GM21619 (cell line): Measurements from ENCODE around the gene HOXA4.

Experiments
- ATAC-seq: cut with Tn5 transposase; IDR thresholded peaks from one replicate; pipeline ENCODE4 v1.9.1; 2021; ENCODE audit not compliant: unreplicated experiment

HOXA4 gene

DNA sequence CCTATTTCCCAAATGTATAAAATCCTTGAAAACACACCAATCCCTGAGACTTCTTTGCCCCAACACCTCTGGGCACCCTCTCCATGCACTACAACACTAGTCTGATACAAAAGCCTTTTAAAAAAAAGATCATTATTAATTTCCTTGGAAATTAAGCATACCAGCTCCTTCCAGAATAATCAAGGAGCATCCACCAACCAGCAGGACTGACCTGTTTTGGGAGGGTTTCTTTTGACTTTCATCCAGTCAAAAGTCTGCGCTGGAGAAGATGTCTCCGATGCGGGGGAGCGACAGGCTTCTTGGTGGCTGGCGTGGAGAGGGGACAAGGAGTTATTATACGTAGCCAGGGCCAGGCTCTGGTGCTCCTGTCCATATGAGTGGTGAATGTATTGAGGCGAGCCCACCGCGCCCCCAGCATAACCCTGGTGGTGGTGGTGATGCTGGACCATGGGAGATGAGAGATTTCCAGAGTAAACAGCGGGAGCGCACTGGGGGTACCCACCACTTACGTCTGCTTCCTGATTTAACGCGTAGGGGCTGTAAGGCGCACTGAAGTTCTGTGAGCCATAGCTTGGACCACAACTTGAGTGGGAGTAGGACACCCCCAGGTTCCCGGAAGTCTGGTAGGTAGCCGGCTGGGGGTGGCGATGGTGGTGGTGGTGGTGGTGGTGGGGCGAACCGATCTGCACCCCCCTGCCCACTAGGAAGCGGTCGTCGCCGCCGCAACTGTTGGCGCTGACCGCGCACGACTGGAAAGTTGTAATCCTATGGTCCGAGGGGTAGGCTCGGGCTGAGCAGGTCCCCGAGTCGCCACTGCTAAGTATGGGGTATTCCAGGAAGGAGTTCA lies 35.3 kb downstream of the HOXA4 start:
- peak; percentile 2 for ATAC-seq

GRCh38 chr7:27094304-27095049 lies 36.1 kb downstream of the HOXA4 start:
- no peak for ATAC-seq

DNA sequence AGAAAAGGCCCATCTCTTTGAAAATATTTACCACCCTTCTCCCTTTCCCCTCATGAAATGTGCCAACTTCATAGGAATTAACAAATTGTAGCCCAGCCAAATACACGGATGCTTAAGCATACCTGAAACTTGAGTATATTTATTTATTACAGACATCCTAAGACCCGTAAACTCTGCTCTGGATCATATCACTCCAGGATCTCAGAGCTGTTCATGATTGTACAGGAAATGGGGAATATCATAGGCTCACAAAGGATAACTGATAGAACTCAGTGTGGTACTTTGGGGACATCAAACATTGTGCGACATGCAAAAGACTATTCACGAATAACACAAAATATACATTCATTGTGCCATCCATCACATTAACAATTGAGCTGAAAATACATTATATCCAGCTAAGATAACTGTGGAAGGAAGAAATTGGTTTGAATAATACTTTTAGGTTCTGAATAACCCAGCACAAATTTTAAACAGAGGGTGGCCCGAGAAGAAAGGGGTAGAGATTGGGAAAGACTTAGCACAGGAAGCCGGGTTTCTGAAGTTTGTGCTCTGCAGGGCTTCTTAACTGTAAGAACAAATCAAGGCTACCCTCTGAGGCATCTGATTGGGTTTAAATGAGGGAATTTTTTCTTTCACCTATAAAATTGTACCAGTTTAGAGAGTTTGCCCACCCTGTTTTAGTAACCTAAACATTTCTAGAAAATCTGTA lies 37.2 kb downstream of the HOXA4 start:
- no peak for ATAC-seq

GRCh38 chr7:27092819-27093110 lies 37.8 kb downstream of the HOXA4 start:
- ATAC-seq, result no peak

- no peak for ATAC-seq
These were observed 38.4 kb downstream of the HOXA4 start for GRCh38 chr7:27091941-27092818.

DNA sequence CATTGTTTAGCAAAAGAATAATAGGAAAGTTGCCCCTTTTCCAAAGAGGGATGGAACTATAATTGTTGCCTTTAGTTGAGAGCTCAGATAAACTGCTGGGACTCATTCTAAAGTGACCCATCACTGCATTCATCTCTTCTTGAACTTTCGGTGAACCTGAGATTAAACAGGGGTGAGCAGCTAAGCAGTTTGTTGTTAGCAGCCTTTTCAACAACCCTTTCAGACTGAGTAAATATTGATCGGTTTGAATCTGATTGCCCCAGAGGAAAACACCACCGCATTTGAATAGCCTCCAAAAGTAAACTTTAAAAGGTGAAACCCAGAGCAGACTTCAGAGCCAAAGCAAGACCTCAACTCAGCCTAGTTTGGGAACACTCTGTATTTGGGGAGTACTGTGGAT lies 39.5 kb downstream of the HOXA4 start:
- no peak for ATAC-seq

DNA sequence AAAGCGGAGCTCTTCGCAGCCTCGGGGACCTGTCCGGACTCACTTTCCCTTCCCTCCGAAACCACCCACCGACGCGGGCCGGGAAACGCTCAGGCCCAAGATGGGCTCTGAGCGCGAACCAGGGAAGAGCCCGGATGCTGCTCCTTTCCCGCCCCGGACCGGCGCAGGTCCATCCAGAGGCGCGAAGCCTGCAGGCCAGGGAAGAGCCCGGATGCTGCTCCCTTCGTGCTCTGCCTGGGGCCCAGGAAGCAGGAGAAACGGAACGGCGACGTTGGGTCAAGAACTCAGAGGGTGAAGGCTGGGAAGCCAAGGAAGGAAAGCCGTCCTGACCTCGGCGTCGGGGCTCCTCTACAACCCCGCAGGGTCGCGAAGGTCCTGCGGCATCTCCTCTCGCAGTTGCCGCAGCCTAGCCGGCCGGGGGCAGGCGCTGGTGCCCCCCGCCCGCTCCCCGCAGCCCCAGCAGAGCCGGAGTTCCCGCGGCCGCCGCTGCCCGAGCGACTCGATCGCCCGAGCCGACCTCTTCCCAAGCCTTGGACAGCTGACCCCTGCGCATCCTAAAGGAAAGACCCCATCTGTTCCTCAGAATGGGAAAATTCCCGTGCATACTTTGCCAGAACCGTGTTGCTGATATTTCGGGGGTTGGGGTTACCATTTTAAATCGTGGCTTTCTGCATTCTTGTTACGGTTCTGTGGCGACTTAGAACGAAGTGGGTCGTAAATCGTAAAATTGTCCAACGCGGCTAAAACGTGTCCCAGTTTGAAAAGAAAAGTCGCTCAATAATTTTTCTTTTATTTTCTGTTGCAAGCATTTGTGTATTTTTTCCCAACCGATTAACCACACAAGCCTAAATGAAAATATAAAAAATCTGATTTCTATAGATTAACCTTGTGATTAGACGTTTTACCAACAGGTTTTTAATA lies 42.3 kb downstream of the HOXA4 start:
- ATAC-seq, result no peak

DNA sequence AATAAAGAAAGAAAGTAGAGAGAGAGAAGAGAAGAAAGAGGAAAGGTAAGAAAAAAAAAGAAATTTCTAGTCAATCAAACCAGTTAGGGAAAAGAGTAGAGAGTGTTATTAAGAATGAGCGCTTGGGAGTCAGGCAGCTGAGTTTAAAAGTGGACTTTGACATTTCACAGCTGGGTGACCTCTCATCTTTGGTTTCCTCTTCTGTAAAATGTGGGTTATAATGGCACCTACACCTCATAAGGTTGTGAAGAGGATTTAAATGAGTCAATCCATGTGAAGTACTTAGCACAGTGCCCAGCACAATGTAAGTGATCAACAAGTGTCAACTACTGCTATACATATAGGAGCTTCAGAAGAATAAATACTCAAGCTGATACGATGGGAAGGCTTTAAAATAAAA lies 46.9 kb downstream of the HOXA4 start:
- ATAC-seq, result no peak

DNA sequence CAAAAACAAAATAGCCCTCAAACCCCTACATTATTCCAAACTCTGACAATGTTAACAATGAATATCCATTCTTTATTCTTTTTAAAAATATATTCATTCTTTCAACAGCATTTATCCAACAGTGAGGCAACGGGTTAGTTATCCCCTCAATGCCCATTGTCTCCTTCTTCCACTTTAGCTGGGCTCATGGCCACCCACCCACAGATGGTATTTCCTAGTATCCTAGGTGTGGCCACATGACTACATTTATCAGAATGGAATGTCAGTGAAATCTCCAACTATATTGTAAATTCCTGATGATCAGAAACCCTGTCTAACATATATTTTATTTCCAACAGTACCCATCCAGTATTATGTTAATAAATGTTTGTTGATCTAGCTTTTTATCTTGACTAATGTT lies 48.4 kb downstream of the HOXA4 start:
- ATAC-seq, result no peak

DNA sequence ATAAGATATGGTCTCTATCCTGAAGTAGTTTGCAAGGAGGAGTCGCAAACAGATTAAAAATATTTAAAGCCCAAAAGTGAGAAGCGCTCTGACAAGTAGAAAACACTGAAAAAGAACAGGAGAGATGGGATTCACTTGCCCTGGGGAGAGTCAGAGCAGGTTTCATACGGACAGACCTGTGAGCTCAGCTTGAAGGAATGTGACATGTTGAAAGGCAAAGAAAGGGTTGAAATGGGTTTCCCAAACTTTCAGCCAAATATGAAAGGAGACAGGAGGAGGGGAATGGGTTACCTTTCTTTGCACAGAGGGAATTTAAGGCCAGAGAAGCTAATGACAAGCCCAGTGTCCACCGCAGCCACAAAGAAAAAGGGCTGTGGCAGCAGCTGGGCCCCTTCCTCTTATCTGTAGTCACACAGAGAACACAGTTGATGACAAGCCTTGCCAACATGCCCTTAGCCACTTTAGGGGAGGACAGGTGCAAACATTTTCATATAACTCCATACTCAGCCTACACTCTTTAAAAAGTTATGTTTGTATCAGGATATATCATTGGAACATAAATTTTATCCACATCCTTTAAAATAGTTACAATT lies 49.6 kb downstream of the HOXA4 start:
- ATAC-seq, result no peak

DNA sequence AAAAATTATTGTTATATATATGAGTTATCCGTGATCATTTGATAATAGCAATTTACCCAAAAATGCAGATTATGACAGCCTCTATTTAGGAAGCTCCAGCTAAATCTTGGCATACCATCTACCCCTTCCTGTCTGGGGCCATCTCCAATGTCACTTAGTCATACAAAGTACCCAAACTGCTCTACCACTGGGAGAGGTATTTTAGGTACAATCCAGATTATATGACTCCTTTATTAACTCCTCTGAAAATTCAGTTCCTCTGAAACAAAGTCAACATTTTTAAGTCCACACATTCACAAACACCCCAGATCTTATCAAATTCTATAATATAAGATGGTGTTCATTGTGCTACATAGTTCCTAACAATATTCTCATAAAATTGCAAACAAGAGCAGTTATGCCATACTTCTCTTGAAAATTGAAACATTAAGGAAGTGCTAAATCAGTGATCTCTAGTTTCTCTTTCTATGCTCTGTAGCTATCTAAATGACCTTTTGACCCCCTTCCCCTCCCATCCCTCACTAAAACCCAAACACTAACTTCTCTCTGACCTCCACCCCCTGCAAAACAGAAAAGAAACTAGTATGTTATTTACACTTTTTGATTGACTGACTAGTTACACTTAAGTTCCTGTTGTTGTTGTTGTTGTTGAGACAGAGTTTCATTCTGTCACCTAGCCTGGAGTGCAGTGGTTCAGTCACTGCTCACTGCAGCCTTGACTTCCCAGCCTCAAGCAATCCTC lies 51.2 kb downstream of the HOXA4 start:
- ATAC-seq, result no peak

DNA sequence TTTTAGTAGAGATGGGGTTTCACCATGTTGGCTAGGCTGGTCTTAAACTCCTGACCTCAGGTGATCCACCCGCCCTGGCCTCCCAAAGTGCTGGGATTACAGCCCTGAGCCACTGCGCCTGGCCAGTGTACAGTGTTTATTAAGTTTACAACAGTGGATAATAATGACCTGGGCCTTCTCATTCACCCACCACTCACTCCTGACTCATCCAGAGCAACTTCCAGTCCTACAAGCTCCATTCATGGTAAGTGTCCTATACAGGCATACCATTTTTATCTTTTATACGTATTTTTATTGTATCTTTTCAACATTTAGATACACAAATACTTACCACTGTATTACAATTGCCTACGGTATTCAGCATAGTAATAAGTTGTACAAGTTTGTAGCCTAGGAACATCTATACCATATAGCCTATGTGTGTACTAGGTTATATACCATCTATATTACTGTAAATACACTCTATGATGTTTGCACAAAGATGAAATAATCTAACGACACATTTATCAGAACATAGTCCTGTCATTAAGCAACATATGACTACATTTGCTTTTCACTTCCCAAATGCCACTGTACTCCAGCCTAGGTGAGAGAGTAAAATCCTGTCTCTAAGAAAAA lies 51.8 kb downstream of the HOXA4 start:
- no peak for ATAC-seq
